HepG2 (cell line): Measurements from ENCODE around the gene SLC25A11. TPM values are rescaled to one million over a fixed set of nuclear protein-coding genes. Genes with fewer than 3 reads are reported as not detected.

Source experiments
- CAMTA2 ChIP-seq: sonication (generic); formaldehyde crosslinking; IDR thresholded peaks from 2 replicates; pipeline ENCODE4 v1.4.0; 2020; ENCODE audit warnings: mild to moderate bottlenecking, missing genetic modification reagents, borderline replicate concordance
- GATAD1 ChIP-seq: IDR thresholded peaks from 2 replicates; pipeline ENCODE4 v1.6.1; 2016; ENCODE audit warnings: missing genetic modification reagents, missing compliant biosample characterization
- HNRNPL ChIP-seq: fragments of 200-400 bp; formaldehyde crosslinking; IDR thresholded peaks from 2 replicates; pipeline ENCODE4 v1.6.1; 2017; ENCODE audit warnings: mild to moderate bottlenecking, low read depth, low read length
- KDM4B ChIP-seq: sonication (generic); formaldehyde crosslinking; IDR thresholded peaks from 2 replicates; pipeline ENCODE4 v1.4.0; 2020; ENCODE audit warnings: missing genetic modification reagents
- NR2C2 ChIP-seq: sonication (generic); formaldehyde crosslinking; IDR thresholded peaks from 2 replicates; pipeline ENCODE4 v1.4.0; 2020; ENCODE audit warnings: missing genetic modification reagents, mild to moderate bottlenecking, moderate library complexity, borderline replicate concordance
- NR3C1 ChIP-seq: sonication (generic); formaldehyde crosslinking; IDR thresholded peaks from 2 replicates; pipeline ENCODE4 v1.4.0; 2020; ENCODE audit warnings: missing genetic modification reagents
- ZC3H4 ChIP-seq: sonication (generic); formaldehyde crosslinking; IDR thresholded peaks from 2 replicates; pipeline ENCODE4 v1.4.0; 2020; ENCODE audit warnings: missing genetic modification reagents, borderline replicate concordance
- ZNF10 ChIP-seq: sonication (generic); formaldehyde crosslinking; IDR thresholded peaks from 2 replicates; pipeline ENCODE4 v1.4.0; 2020; ENCODE audit warnings: mild to moderate bottlenecking, low read depth, missing genetic modification reagents, borderline replicate concordance
- ZNF33B ChIP-seq: sonication (generic); formaldehyde crosslinking; IDR thresholded peaks from 2 replicates; pipeline ENCODE4 v1.5.1; 2020; ENCODE audit warnings: mild to moderate bottlenecking, missing genetic modification reagents
- ZNF354B ChIP-seq: sonication (generic); formaldehyde crosslinking; IDR thresholded peaks from 2 replicates; pipeline ENCODE4 v1.8.0; 2022; ENCODE audit warnings: mild to moderate bottlenecking, missing genetic modification reagents
- ZNF382 ChIP-seq: sonication (generic); formaldehyde crosslinking; IDR thresholded peaks from 2 replicates; pipeline ENCODE4 v1.5.0; 2020; ENCODE audit warnings: missing genetic modification reagents, mild to moderate bottlenecking, borderline replicate concordance
- ZNF691 ChIP-seq: sonication (generic); formaldehyde crosslinking; IDR thresholded peaks from 2 replicates; pipeline ENCODE4 v1.4.0; 2020; ENCODE audit warnings: missing genetic modification reagents, low read depth, mild to moderate bottlenecking, borderline replicate concordance
- ZNF740 ChIP-seq: sonication (generic); formaldehyde crosslinking; IDR thresholded peaks from 2 replicates; pipeline ENCODE4 v1.4.0; 2020; ENCODE audit warnings: missing genetic modification reagents
- ZNF776 ChIP-seq: sonication (generic); formaldehyde crosslinking; IDR thresholded peaks from 2 replicates; pipeline ENCODE4 v1.4.0; 2020; ENCODE audit warnings: mild to moderate bottlenecking, missing genetic modification reagents
- ZNF883 ChIP-seq: sonication (generic); formaldehyde crosslinking; IDR thresholded peaks from 2 replicates; pipeline ENCODE4 v1.5.1; 2020; ENCODE audit warnings: mild to moderate bottlenecking, missing genetic modification reagents; ENCODE audit errors: not compliant biosample characterization
- polyA plus RNA-seq, 8 experiments: library from polyadenylated mRNA; depleted of rRNA in 3 of 8; stranded (reverse) in 7 of 8; unstranded in 1 of 8; fragments of >200 nt; fragmentation: Illumina TruSeq in 4 of 8; extraction: Trizol in 4 of 8; gene quantifications; 2 replicates each; pipeline versions ENCODE4 v1.2.1 to v1.2.3, GENCODE V29; 2011 to 2016; ENCODE audit warnings: low read depth in 4 of 8, missing spikeins in 1 of 8, mixed read lengths in 1 of 8; ENCODE audit not compliant: insufficient read depth in 1 of 8
- total RNA-seq, 5 experiments: library from RNA; depleted of rRNA; stranded (reverse); fragments of >200 nt; fragmentation: Illumina TruSeq; extraction: Trizol; gene quantifications; 2 replicates each; pipeline ENCODE4 v1.2.3, GENCODE V29; 2016; ENCODE audit warnings: low read depth in 1 of 5
- TF ChIP-seq, protein P1 (sequence below): sonication (generic); formaldehyde crosslinking; IDR thresholded peaks from 2 replicates; pipeline ENCODE4 v1.4.0; 2020; ENCODE audit warnings: missing genetic modification reagents
- TF ChIP-seq, protein P2 (sequence below): sonication (generic); formaldehyde crosslinking; conservative IDR thresholded peaks from 2 replicates; pipeline ENCODE4 v1.4.0; 2020; ENCODE audit warnings: mild to moderate bottlenecking, missing genetic modification reagents, moderate library complexity
- TF ChIP-seq, protein P3 (sequence below): sonication (generic); formaldehyde crosslinking; IDR thresholded peaks from 2 replicates; pipeline ENCODE4 v1.4.0; 2020; ENCODE audit warnings: missing genetic modification reagents

SLC25A11 gene
- total and polyA plus RNA-seq, 2 of the 13 experiments (the other 11 are each of a cell fraction or from before 2014, with no cell fraction given), result 35.4 to 47.2 TPM

GRCh38 chr17:4966844-4967538, 27.1 kb upstream of the SLC25A11 start (continued):
- TF ChIP-seq ZNF33B (CRISPR knock-in tag) (peak; percentile 57; the same call in 1 of the 2 replicates), ZC3H4 (CRISPR knock-in tag) (no peak), ZNF382 (CRISPR knock-in tag) (no peak), ZNF883 (peak; percentile 37), ZNF691 (CRISPR knock-in tag) (peak; percentile 44; the same call in 1 of the 2 replicates), ZNF740 (CRISPR knock-in tag) (no peak), ZNF10 (CRISPR knock-in tag) (no peak), NR3C1 (no peak), GATAD1 (CRISPR knock-in tag) (no peak), CAMTA2 (no peak), ZNF354B (CRISPR knock-in tag) (no peak), HNRNPL (no peak), NR2C2 (peak; percentile 46; the same call in 1 of the 2 replicates), KDM4B (no peak), ZNF776 (no peak)
- TF ChIP-seq, protein P1, sequence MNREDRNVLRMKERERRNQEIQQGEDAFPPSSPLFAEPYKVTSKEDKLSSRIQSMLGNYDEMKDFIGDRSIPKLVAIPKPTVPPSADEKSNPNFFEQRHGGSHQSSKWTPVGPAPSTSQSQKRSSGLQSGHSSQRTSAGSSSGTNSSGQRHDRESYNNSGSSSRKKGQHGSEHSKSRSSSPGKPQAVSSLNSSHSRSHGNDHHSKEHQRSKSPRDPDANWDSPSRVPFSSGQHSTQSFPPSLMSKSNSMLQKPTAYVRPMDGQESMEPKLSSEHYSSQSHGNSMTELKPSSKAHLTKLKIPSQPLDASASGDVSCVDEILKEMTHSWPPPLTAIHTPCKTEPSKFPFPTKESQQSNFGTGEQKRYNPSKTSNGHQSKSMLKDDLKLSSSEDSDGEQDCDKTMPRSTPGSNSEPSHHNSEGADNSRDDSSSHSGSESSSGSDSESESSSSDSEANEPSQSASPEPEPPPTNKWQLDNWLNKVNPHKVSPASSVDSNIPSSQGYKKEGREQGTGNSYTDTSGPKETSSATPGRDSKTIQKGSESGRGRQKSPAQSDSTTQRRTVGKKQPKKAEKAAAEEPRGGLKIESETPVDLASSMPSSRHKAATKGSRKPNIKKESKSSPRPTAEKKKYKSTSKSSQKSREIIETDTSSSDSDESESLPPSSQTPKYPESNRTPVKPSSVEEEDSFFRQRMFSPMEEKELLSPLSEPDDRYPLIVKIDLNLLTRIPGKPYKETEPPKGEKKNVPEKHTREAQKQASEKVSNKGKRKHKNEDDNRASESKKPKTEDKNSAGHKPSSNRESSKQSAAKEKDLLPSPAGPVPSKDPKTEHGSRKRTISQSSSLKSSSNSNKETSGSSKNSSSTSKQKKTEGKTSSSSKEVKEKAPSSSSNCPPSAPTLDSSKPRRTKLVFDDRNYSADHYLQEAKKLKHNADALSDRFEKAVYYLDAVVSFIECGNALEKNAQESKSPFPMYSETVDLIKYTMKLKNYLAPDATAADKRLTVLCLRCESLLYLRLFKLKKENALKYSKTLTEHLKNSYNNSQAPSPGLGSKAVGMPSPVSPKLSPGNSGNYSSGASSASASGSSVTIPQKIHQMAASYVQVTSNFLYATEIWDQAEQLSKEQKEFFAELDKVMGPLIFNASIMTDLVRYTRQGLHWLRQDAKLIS (CRISPR knock-in tag), result no peak
- TF ChIP-seq, protein P2, sequence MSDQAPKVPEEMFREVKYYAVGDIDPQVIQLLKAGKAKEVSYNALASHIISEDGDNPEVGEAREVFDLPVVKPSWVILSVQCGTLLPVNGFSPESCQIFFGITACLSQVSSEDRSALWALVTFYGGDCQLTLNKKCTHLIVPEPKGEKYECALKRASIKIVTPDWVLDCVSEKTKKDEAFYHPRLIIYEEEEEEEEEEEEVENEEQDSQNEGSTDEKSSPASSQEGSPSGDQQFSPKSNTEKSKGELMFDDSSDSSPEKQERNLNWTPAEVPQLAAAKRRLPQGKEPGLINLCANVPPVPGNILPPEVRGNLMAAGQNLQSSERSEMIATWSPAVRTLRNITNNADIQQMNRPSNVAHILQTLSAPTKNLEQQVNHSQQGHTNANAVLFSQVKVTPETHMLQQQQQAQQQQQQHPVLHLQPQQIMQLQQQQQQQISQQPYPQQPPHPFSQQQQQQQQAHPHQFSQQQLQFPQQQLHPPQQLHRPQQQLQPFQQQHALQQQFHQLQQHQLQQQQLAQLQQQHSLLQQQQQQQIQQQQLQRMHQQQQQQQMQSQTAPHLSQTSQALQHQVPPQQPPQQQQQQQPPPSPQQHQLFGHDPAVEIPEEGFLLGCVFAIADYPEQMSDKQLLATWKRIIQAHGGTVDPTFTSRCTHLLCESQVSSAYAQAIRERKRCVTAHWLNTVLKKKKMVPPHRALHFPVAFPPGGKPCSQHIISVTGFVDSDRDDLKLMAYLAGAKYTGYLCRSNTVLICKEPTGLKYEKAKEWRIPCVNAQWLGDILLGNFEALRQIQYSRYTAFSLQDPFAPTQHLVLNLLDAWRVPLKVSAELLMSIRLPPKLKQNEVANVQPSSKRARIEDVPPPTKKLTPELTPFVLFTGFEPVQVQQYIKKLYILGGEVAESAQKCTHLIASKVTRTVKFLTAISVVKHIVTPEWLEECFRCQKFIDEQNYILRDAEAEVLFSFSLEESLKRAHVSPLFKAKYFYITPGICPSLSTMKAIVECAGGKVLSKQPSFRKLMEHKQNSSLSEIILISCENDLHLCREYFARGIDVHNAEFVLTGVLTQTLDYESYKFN (CRISPR knock-in tag), result no peak
- TF ChIP-seq, protein P3, sequence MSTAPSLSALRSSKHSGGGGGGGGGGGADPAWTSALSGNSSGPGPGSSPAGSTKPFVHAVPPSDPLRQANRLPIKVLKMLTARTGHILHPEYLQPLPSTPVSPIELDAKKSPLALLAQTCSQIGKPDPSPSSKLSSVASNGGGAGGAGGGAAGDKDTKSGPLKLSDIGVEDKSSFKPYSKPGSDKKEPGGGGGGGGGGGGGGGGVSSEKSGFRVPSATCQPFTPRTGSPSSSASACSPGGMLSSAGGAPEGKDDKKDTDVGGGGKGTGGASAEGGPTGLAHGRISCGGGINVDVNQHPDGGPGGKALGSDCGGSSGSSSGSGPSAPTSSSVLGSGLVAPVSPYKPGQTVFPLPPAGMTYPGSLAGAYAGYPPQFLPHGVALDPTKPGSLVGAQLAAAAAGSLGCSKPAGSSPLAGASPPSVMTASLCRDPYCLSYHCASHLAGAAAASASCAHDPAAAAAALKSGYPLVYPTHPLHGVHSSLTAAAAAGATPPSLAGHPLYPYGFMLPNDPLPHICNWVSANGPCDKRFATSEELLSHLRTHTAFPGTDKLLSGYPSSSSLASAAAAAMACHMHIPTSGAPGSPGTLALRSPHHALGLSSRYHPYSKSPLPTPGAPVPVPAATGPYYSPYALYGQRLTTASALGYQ (CRISPR knock-in tag), result no peak
